Fibroblast of gingiva (primary cell): Measurements from ENCODE around the gene ALG12.

ENCODE experiments used
- DNase-seq: peaks from one replicate; pipeline ENCODE4 v3.0.0-alpha.2; 2011; ENCODE audit warnings: low read depth

ALG12 gene

GRCh38 chr22:49887064-49887451 lies 31.2 kb downstream of the ALG12 start:
- no peak for DNase-seq

GRCh38 chr22:49886346-49887063 lies 31.7 kb downstream of the ALG12 start:
- DNase-seq = no peak

GRCh38 chr22:49885881-49886280 lies 32.4 kb downstream of the ALG12 start:
- DNase-seq = no peak

- DNase-seq = no peak
Measured at GRCh38 chr22:49885281-49885680, 33.0 kb downstream of the ALG12 start.

- DNase-seq = no peak
Measured at GRCh38 chr22:49884503-49885260, 33.6 kb downstream of the ALG12 start.

GRCh38 chr22:49884075-49884474 lies 34.2 kb downstream of the ALG12 start:
- no peak for DNase-seq

- no peak for DNase-seq
Measured at GRCh38 chr22:49883294-49883640, 35.0 kb downstream of the ALG12 start.

- DNase-seq = no peak
Measured at GRCh38 chr22:49882519-49883293, 35.5 kb downstream of the ALG12 start.

- DNase-seq = no peak
Measured at GRCh38 chr22:49881856-49882255, 36.4 kb downstream of the ALG12 start.

- DNase-seq = no peak
Measured at GRCh38 chr22:49880281-49880680, 38.0 kb downstream of the ALG12 start.

GRCh38 chr22:49879871-49880270 lies 38.4 kb downstream of the ALG12 start:
- DNase-seq = no peak

GRCh38 chr22:49878206-49878605 lies 40.0 kb downstream of the ALG12 start:
- DNase-seq = no peak

- no peak for DNase-seq
Measured at GRCh38 chr22:49877642-49878041, 40.6 kb downstream of the ALG12 start.

GRCh38 chr22:49873228-49873940 lies 44.9 kb downstream of the ALG12 start:
- no peak for DNase-seq

- DNase-seq = no peak
Measured at GRCh38 chr22:49872347-49872746, 45.9 kb downstream of the ALG12 start.

- DNase-seq = no peak
Measured at GRCh38 chr22:49871482-49871881, 46.8 kb downstream of the ALG12 start.

- no peak for DNase-seq
Measured at GRCh38 chr22:49869845-49870712, 48.2 kb downstream of the ALG12 start.

- DNase-seq = no peak
Measured at GRCh38 chr22:49869086-49869830, 49.0 kb downstream of the ALG12 start.

GRCh38 chr22:49867303-49868265 lies 50.7 kb downstream of the ALG12 start:
- no peak for DNase-seq
